GM12878 (cell line): ENCODE measurements around the gene USP5. TPM values are rescaled to one million over a fixed set of nuclear protein-coding genes. Genes with fewer than 3 reads are reported as not detected.
A peak's percentile ranks its signal among the peaks of the same experiment; 100 is the strongest.

Experiments used
- ATAC-seq: fragments of 200-7000 bp; cut with Tn5 transposase; 3 replicates; pipeline ENCODE4 v1.9.1; 2020; ENCODE audit warnings: mild to moderate bottlenecking, moderate library complexity
- BruUV-seq: library from RNA; stranded (reverse); fragments of 400-500 nt; replicated peaks from 2 replicates; lab custom pipeline; 2021; lab: Mats Ljungman, UMichigan
- CTCF ChIA-PET: fragments of 300-600 bp; sonication (Branson Sonifier 250); formaldehyde crosslinking; extraction: SDS; loops from one replicate; lab custom pipeline; 2021; ENCODE audit warnings: inconsistent platforms; lab: Yijun Ruan, JAX
- POLR2A ChIA-PET: fragments of 350-600 bp; formaldehyde crosslinking; extraction: SDS; loops from one replicate; lab custom pipeline; 2021; ENCODE audit warnings: inconsistent platforms; lab: Charles Lee
- RAD21 ChIA-PET: fragments of 300-600 bp; sonication (Branson Sonifier 250); formaldehyde crosslinking; loops from one replicate; lab custom pipeline; 2023; ENCODE audit warnings: antibody characterized with exemption; ENCODE audit not compliant: unreplicated experiment; lab: Charles Lee
- SMC1A ChIA-PET: fragments of 300-600 bp; sonication (Branson Sonifier 250); formaldehyde crosslinking; loops from one replicate; lab custom pipeline; 2023; ENCODE audit not compliant: unreplicated experiment, uncharacterized antibody; lab: Charles Lee
- DNase-seq: peaks from one replicate; pipeline ENCODE4 v3.0.0-alpha.2; 2011; ENCODE audit warnings: low read depth, low spot score
- FAIRE-seq: peaks from 3 replicates; lab custom pipeline; 2011; peaks lifted over from hg19 to GRCh38; lab: Jason Lieb, UNC
- H2AFZ ChIP-seq: 2 replicates; pipeline ENCODE4 v1.6.0; 2011; ENCODE audit warnings: low read depth, low read length, control low read depth; ENCODE audit not compliant: control insufficient read depth
- H3K27ac ChIP-seq: 2 replicates; pipeline ENCODE4 v1.5.1; 2011; ENCODE audit warnings: control low read depth; ENCODE audit not compliant: control insufficient read depth, insufficient read depth
- H3K27me3 ChIP-seq, 2 experiments: replicated peaks in 1 of 2; 2 replicates each; pipeline versions ENCODE4 v1.6.0 to v1.6.1; 2011; ENCODE audit warnings: low read length in 1 of 2; ENCODE audit not compliant: control insufficient read depth in 2 of 2, insufficient read depth in 2 of 2
- H3K36me3 ChIP-seq, 2 experiments: 2 replicates each; pipeline ENCODE4 v1.5.1; 2011; ENCODE audit warnings: low read length in 1 of 2; ENCODE audit not compliant: control insufficient read depth in 2 of 2, insufficient read depth in 2 of 2
- H3K4me1 ChIP-seq: 2 replicates; pipeline ENCODE4 v1.6.1; 2011; ENCODE audit warnings: mild to moderate bottlenecking, low read length, moderate library complexity, mixed read lengths; ENCODE audit not compliant: control insufficient read depth, insufficient read depth
- H3K4me2 ChIP-seq: 2 replicates; pipeline ENCODE4 v1.6.0; 2011; ENCODE audit warnings: control low read depth; ENCODE audit not compliant: control insufficient read depth, insufficient read depth
- H3K4me3 ChIP-seq: fragments of 200-600 bp; sonication (generic); 2 replicates; pipeline ENCODE4 v1.5.1; 2016
- H3K79me2 ChIP-seq: 2 replicates; pipeline ENCODE4 v1.6.0; 2011; ENCODE audit warnings: low read length; ENCODE audit not compliant: control insufficient read depth, insufficient read depth
- H3K9ac ChIP-seq: 2 replicates; pipeline ENCODE4 v1.8.0; 2011; ENCODE audit warnings: low read length, control low read depth, mixed read lengths; ENCODE audit not compliant: control insufficient read depth, insufficient read depth
- H3K9me3 ChIP-seq: replicated peaks from 3 replicates; pipeline ENCODE4 v1.5.1; 2011; ENCODE audit warnings: mild to moderate bottlenecking, low read length; ENCODE audit not compliant: control insufficient read depth, insufficient read depth
- H4K20me1 ChIP-seq: 2 replicates; pipeline ENCODE4 v1.6.0; 2011; ENCODE audit not compliant: control insufficient read depth, insufficient read depth
- FOXM1 ChIP-seq: IDR thresholded peaks from 2 replicates; pipeline ENCODE4 v1.6.1; 2012; ENCODE audit warnings: low read depth, mild to moderate bottlenecking, inconsistent platforms, low read length, moderate library complexity
- HDAC6 ChIP-seq: fragments of 200-600 bp; sonication (generic); IDR thresholded peaks from one replicate; pipeline ENCODE4 v1.8.0; 2017; ENCODE audit warnings: antibody characterized with exemption; ENCODE audit not compliant: unreplicated experiment
- NFIC ChIP-seq: IDR thresholded peaks from 2 replicates; pipeline ENCODE4 v1.6.1; 2012; ENCODE audit warnings: low read depth, mild to moderate bottlenecking, inconsistent platforms, low read length, moderate library complexity
- NFYB ChIP-seq: IDR thresholded peaks from 2 replicates; pipeline ENCODE4 v1.6.1; 2011; ENCODE audit warnings: low read depth, mild to moderate bottlenecking, low read length, improper control_type of control experiment, moderate library complexity; ENCODE audit not compliant: insufficient read depth
- SMAD5 ChIP-seq: IDR thresholded peaks from 2 replicates; pipeline ENCODE4 v1.6.1; 2016; ENCODE audit warnings: antibody characterized with exemption, low read depth
- SMC3 ChIP-seq: IDR thresholded peaks from 2 replicates; pipeline ENCODE4 v1.6.1; 2011; ENCODE audit warnings: low read length, improper control_type of control experiment, borderline replicate concordance
- TCF3 ChIP-seq: IDR thresholded peaks from 2 replicates; pipeline ENCODE4 v1.6.1; 2012; ENCODE audit warnings: low read depth, mild to moderate bottlenecking, low read length, borderline replicate concordance; ENCODE audit not compliant: insufficient read depth
- ZNF207 ChIP-seq: fragments of 450-650 bp; IDR thresholded peaks from 2 replicates; pipeline ENCODE4 v1.6.1; 2014; ENCODE audit warnings: antibody characterized with exemption, mild to moderate bottlenecking, borderline replicate concordance
- ZNF24 ChIP-seq: fragments of 450-650 bp; IDR thresholded peaks from 2 replicates; pipeline ENCODE4 v1.6.1; 2017; ENCODE audit warnings: antibody characterized with exemption, mild to moderate bottlenecking
- ZNF384 ChIP-seq: IDR thresholded peaks from 2 replicates; pipeline ENCODE4 v1.6.1; 2012; ENCODE audit warnings: low read depth, mild to moderate bottlenecking, low read length, improper control_type of control experiment, borderline replicate concordance
- WGBS: methylation state at CpG from one replicate; pipeline ENCODE4 v1.1.6; 2016; ENCODE audit warnings: low lambda C conversion rate; ENCODE audit not compliant: insufficient replicate concordance, insufficient coverage; ENCODE audit errors: missing lambda C conversion rate; 5-methylcytosine and 5-hydroxymethylcytosine counted together
- in situ Hi-C: fragments of 300-500 bp; cut with MboI; formaldehyde crosslinking; loops from 9 replicates; pipeline ENCODE4 v1.14.3; 2018; ENCODE audit warnings: mixed read lengths
- intact Hi-C: fragments of 100-400 bp; cut with micrococcal nuclease; formaldehyde crosslinking; loops from one replicate; pipeline ENCODE4 v1.14.2; 2022; ENCODE audit not compliant: unreplicated experiment
- polyA plus RNA-seq, 11 experiments: library from polyadenylated mRNA; depleted of rRNA in 4 of 11; unstranded in 6 of 11; stranded (reverse) in 5 of 11; fragments of >200 nt; fragmentation: Nextera tagmentation in 4 of 11; fragmentation: Illumina TruSeq in 1 of 11; extraction: Ambion mirVana in 4 of 11; extraction: Trizol in 1 of 11; gene quantifications; 1 replicate in 1 of 11; 2 replicates in 10 of 11; pipeline versions ENCODE4 v1.2.1 to v1.2.3, GENCODE V29; 2011 to 2016; ENCODE audit warnings: inconsistent platforms in 2 of 11, missing spikeins in 2 of 11, low read depth in 1 of 11
- total RNA-seq, 4 experiments: library from RNA; depleted of rRNA in 3 of 4; stranded (reverse); fragments of >200 nt in 3 of 4; fragmentation: Illumina TruSeq in 1 of 4; extraction: Trizol in 1 of 4; gene quantifications; 2 replicates each; pipeline versions ENCODE4 v1.2.1 to v1.2.3, GENCODE V29; 2013 to 2021
- TF ChIP-seq, protein P1 (sequence below): fragments of 450-650 bp; formaldehyde crosslinking; IDR thresholded peaks from 2 replicates; pipeline ENCODE4 v1.5.0; 2022; ENCODE audit warnings: mild to moderate bottlenecking, missing genetic modification characterization
- TF ChIP-seq, protein P2 (sequence below): IDR thresholded peaks from 2 replicates; pipeline ENCODE4 v1.6.1; 2011; ENCODE audit warnings: borderline replicate concordance, low read depth, mild to moderate bottlenecking, moderate library complexity, mixed read lengths, low read length; ENCODE audit not compliant: insufficient read depth; ENCODE audit errors: extremely low read length
- TF ChIP-seq, protein P3 (sequence below): fragments of 150-350 bp; IDR thresholded peaks from 2 replicates; pipeline ENCODE4 v1.6.1; 2014; ENCODE audit warnings: mild to moderate bottlenecking, low read depth, low read length
- TF ChIP-seq, protein P4 (sequence below): IDR thresholded peaks from 2 replicates; pipeline ENCODE4 v1.6.1; 2012; ENCODE audit warnings: low read depth, low read length, improper control_type of control experiment

Gene USP5
- total and polyA plus RNA-seq, 10 of the 15 experiments (the other 5 are each of a cell fraction or from before 2014, with no cell fraction given) = 2.5 to 124 (median 74.6) TPM

DNA sequence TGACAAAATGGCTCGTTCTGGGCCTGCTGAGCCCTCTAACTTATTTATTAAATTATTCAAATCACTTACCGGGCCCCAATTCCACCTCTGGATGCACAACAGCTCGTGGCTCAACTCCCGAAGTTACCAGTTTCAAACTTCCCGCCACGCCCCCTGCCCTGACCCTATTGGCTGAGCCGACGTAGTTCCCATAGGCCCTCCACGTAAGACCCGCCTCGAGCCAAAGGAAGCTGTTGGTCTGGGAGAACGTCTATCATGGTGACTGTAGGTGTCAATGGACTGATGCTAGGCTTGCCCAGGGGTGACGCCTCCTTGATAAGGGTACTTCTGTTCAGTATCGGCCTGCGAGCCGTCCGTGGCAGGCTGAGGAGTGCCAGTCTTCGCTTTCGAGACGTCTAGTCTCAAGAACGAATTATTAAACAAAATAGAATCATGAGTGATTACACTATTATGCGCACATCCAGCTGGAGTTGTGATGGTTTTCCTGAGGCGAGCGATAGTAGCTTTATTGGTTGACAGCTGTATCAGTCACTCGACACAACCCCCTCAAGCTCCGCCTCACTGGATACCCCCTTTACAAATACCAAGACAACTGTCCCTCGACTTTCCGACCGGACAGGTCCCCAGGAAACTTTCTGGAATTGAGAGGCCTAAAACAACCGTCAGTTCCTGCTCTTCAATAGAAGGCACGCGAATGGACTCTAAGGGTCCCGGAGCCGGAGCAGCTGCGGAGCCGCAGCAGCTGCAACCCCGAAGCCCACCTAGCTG is 613 bp upstream of the USP5 start, which contains the start of gene CDCA3:
CDCA3 (minus strand) TSS at position 134 of the 768 bp plus-strand sequence. CDS start 334 bp downstream, outside the sequence.
- H3K4me1 ChIP-seq = peaks cover 28% of the 10 kb centered on the region
- peak within 1 kb of the TSS; percentile 84 for H3K27ac ChIP-seq
- FAIRE-seq (peak; percentile 99), DNase-seq (peak; percentile 99), ATAC-seq (peak; percentile 81)
- POLR2A ChIA-PET = interaction anchor here (0.6 to 8.9 kb wide), 37 partner anchors 9 to 257 kb away, joined by 3 to 84 read pairs (median 4); partner anchors contain the start of genes C12orf57, C1RL, COPS7A and LAG3
- H2AFZ ChIP-seq = peak within 1 kb of the TSS; percentile 97
- peak within 1 kb of the TSS; percentile 60 for H3K4me3 ChIP-seq
- intact Hi-C loops (loop anchor here (5.0 kb wide), 1 partner anchor 164 kb away; the partner anchor contains the start of gene ZNF384), in situ Hi-C loops (no loop called here)
- no TSS peak for BruUV-seq
- peak within 1 kb of the TSS; percentile 96 for H3K4me2 ChIP-seq
- under 1% methylated on average over 37 of the region's 37 CpGs for WGBS
- peaks cover 6 to 15% of the 10 kb centered on the region in 2 experiments for H3K36me3 ChIP-seq
- H3K27me3 ChIP-seq = no peaks in the 10 kb centered on the region
- no peaks in the 10 kb centered on the region for H3K9me3 ChIP-seq
- H3K79me2 ChIP-seq = peaks cover 41% of the 10 kb centered on the region
- CTCF ChIA-PET = interaction anchor here (0.9 to 9.9 kb wide), 16 partner anchors 17 to 314 kb away, joined by 3 to 173 read pairs (median 4); partner anchors contain the start of genes C1RL, COPS7A, MLF2 and PTPN6
- H3K9ac ChIP-seq = peak within 1 kb of the TSS; percentile 71
- no peaks in the 10 kb centered on the region for H4K20me1 ChIP-seq
- SMC1A ChIA-PET = interaction anchor here (0.6 to 5.0 kb wide), 18 partner anchors 11 to 407 kb away, joined by 3 to 42 read pairs (median 6); partner anchors contain the start of genes CD27, COPS7A, GNB3 and MLF2
- RAD21 ChIA-PET = interaction anchor here (0.6 to 5.6 kb wide), 24 partner anchors 9 to 319 kb away, joined by 3 to 42 read pairs (median 4); partner anchors contain the start of genes C12orf57, COPS7A, LPAR5 and MLF2
- TF ChIP-seq, protein P1, sequence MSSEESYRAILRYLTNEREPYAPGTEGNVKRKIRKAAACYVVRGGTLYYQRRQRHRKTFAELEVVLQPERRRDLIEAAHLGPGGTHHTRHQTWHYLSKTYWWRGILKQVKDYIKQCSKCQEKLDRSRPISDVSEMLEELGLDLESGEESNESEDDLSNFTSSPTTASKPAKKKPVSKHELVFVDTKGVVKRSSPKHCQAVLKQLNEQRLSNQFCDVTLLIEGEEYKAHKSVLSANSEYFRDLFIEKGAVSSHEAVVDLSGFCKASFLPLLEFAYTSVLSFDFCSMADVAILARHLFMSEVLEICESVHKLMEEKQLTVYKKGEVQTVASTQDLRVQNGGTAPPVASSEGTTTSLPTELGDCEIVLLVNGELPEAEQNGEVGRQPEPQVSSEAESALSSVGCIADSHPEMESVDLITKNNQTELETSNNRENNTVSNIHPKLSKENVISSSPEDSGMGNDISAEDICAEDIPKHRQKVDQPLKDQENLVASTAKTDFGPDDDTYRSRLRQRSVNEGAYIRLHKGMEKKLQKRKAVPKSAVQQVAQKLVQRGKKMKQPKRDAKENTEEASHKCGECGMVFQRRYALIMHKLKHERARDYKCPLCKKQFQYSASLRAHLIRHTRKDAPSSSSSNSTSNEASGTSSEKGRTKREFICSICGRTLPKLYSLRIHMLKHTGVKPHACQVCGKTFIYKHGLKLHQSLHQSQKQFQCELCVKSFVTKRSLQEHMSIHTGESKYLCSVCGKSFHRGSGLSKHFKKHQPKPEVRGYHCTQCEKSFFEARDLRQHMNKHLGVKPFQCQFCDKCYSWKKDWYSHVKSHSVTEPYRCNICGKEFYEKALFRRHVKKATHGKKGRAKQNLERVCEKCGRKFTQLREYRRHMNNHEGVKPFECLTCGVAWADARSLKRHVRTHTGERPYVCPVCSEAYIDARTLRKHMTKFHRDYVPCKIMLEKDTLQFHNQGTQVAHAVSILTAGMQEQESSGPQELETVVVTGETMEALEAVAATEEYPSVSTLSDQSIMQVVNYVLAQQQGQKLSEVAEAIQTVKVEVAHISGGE (CRISPR knock-in tag) = no peak
- TF ChIP-seq NFYB = peak; percentile 99
- no peak for TF ChIP-seq SMC3
- TF ChIP-seq, protein P2, sequence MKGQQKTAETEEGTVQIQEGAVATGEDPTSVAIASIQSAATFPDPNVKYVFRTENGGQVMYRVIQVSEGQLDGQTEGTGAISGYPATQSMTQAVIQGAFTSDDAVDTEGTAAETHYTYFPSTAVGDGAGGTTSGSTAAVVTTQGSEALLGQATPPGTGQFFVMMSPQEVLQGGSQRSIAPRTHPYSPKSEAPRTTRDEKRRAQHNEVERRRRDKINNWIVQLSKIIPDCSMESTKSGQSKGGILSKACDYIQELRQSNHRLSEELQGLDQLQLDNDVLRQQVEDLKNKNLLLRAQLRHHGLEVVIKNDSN = no peak
- TF ChIP-seq HDAC6 = no peak
- no peak for TF ChIP-seq ZNF207
- TF ChIP-seq ZNF24 = no peak
- TF ChIP-seq, protein P3, sequence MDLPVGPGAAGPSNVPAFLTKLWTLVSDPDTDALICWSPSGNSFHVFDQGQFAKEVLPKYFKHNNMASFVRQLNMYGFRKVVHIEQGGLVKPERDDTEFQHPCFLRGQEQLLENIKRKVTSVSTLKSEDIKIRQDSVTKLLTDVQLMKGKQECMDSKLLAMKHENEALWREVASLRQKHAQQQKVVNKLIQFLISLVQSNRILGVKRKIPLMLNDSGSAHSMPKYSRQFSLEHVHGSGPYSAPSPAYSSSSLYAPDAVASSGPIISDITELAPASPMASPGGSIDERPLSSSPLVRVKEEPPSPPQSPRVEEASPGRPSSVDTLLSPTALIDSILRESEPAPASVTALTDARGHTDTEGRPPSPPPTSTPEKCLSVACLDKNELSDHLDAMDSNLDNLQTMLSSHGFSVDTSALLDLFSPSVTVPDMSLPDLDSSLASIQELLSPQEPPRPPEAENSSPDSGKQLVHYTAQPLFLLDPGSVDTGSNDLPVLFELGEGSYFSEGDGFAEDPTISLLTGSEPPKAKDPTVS = no peak
- no peak for TF ChIP-seq ZNF384
- TF ChIP-seq SMAD5 = 0 out of 2 replicates have a peak, but pooled peaks have one; percentile 12
- no peak for TF ChIP-seq NFIC
- TF ChIP-seq, protein P4, sequence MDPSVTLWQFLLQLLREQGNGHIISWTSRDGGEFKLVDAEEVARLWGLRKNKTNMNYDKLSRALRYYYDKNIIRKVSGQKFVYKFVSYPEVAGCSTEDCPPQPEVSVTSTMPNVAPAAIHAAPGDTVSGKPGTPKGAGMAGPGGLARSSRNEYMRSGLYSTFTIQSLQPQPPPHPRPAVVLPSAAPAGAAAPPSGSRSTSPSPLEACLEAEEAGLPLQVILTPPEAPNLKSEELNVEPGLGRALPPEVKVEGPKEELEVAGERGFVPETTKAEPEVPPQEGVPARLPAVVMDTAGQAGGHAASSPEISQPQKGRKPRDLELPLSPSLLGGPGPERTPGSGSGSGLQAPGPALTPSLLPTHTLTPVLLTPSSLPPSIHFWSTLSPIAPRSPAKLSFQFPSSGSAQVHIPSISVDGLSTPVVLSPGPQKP = no peak; the same call in 1 of the 2 replicates
- TF ChIP-seq TCF3 = no peak
- peak; percentile 84 for TF ChIP-seq FOXM1
